HepG2 (cell line): ENCODE measurements around the gene DSTN. TPM values are rescaled to one million over a fixed set of nuclear protein-coding genes. Genes with fewer than 3 reads are reported as not detected.
A peak's percentile ranks its signal among the peaks of the same experiment; 100 is the strongest.

Experiments
- ARNTL ChIP-seq: sonication (generic); formaldehyde crosslinking; IDR thresholded peaks from 2 replicates; pipeline ENCODE4 v1.4.0; 2020; ENCODE audit warnings: mild to moderate bottlenecking, missing genetic modification reagents
- FIP1L1 ChIP-seq: fragments of 200-400 bp; formaldehyde crosslinking; IDR thresholded peaks from 2 replicates; pipeline ENCODE4 v1.6.1; 2018; ENCODE audit warnings: low read depth, mild to moderate bottlenecking, low read length, moderate library complexity, borderline replicate concordance; ENCODE audit not compliant: insufficient read depth
- FOXC1 ChIP-seq: sonication (generic); formaldehyde crosslinking; IDR thresholded peaks from 2 replicates; pipeline ENCODE4 v1.8.0; 2022; ENCODE audit warnings: mild to moderate bottlenecking, missing genetic modification reagents, borderline replicate concordance
- KAT2B ChIP-seq: fragments of 150-350 bp; IDR thresholded peaks from 2 replicates; pipeline ENCODE4 v1.6.1; 2014; ENCODE audit warnings: low read depth, low read length, borderline replicate concordance
- MIER2 ChIP-seq: IDR thresholded peaks from 2 replicates; pipeline ENCODE4 v1.6.1; 2016; ENCODE audit warnings: missing biosample characterization, missing genetic modification reagents
- MYPOP ChIP-seq: sonication (generic); formaldehyde crosslinking; IDR thresholded peaks from 2 replicates; pipeline ENCODE4 v1.8.1; 2023; ENCODE audit warnings: mild to moderate bottlenecking, moderate library complexity, missing genetic modification reagents
- NRL ChIP-seq: sonication (generic); formaldehyde crosslinking; IDR thresholded peaks from 2 replicates; pipeline ENCODE4 v1.5.0; 2020; ENCODE audit warnings: missing genetic modification reagents, mild to moderate bottlenecking, moderate library complexity, borderline replicate concordance
- PHF21A ChIP-seq: sonication (generic); formaldehyde crosslinking; IDR thresholded peaks from 2 replicates; pipeline ENCODE4 v1.5.0; 2020; ENCODE audit warnings: mild to moderate bottlenecking, missing genetic modification reagents
- PRDM15 ChIP-seq: sonication (generic); formaldehyde crosslinking; IDR thresholded peaks from 2 replicates; pipeline ENCODE4 v1.4.0; 2020; ENCODE audit warnings: missing genetic modification reagents
- PRPF4 ChIP-seq: fragments of 200-400 bp; formaldehyde crosslinking; IDR thresholded peaks from 2 replicates; pipeline ENCODE4 v1.6.1; 2016; ENCODE audit warnings: low read length, low read depth; ENCODE audit not compliant: poor library complexity, severe bottlenecking
- TGIF2 ChIP-seq: IDR thresholded peaks from 2 replicates; pipeline ENCODE4 v1.6.1; 2016; ENCODE audit warnings: control low read depth, missing compliant biosample characterization
- ZEB1 ChIP-seq: IDR thresholded peaks from 2 replicates; pipeline ENCODE4 v1.6.1; 2012; ENCODE audit warnings: mild to moderate bottlenecking, low read depth, inconsistent platforms; ENCODE audit not compliant: insufficient replicate concordance
- ZKSCAN8 ChIP-seq: IDR thresholded peaks from 2 replicates; pipeline ENCODE4 v1.6.1; 2016; ENCODE audit warnings: borderline replicate concordance, missing genetic modification reagents, missing compliant biosample characterization
- ZNF10 ChIP-seq: sonication (generic); formaldehyde crosslinking; IDR thresholded peaks from 2 replicates; pipeline ENCODE4 v1.4.0; 2020; ENCODE audit warnings: mild to moderate bottlenecking, low read depth, missing genetic modification reagents, borderline replicate concordance
- ZNF18 ChIP-seq: sonication (generic); formaldehyde crosslinking; IDR thresholded peaks from 2 replicates; pipeline ENCODE4 v1.8.0; 2022; ENCODE audit warnings: mild to moderate bottlenecking, missing genetic modification reagents; ENCODE audit not compliant: insufficient replicate concordance
- ZNF234 ChIP-seq: sonication (generic); formaldehyde crosslinking; conservative IDR thresholded peaks from 2 replicates; pipeline ENCODE4 v1.5.1; 2020; ENCODE audit warnings: mild to moderate bottlenecking, missing genetic modification reagents
- ZNF350 ChIP-seq: sonication (generic); formaldehyde crosslinking; IDR thresholded peaks from 2 replicates; pipeline ENCODE4 v1.4.0; 2020; ENCODE audit warnings: mild to moderate bottlenecking, low read depth, missing genetic modification reagents, borderline replicate concordance
- ZNF546 ChIP-seq: sonication (generic); formaldehyde crosslinking; conservative IDR thresholded peaks from 2 replicates; pipeline ENCODE4 v1.8.1; 2023; ENCODE audit warnings: mild to moderate bottlenecking, missing genetic modification reagents
- ZNF558 ChIP-seq: sonication (generic); formaldehyde crosslinking; IDR thresholded peaks from 2 replicates; pipeline ENCODE4 v1.9.0; 2022; ENCODE audit warnings: mild to moderate bottlenecking, missing genetic modification reagents, borderline replicate concordance
- ZNF775 ChIP-seq: sonication (generic); formaldehyde crosslinking; IDR thresholded peaks from 2 replicates; pipeline ENCODE4 v1.4.0; 2020; ENCODE audit warnings: missing genetic modification reagents, mild to moderate bottlenecking, moderate library complexity, borderline replicate concordance
- ZSCAN31 ChIP-seq: sonication (generic); formaldehyde crosslinking; IDR thresholded peaks from 2 replicates; pipeline ENCODE4 v1.5.0; 2020; ENCODE audit warnings: low read depth, mild to moderate bottlenecking, missing genetic modification reagents
- polyA plus RNA-seq, 8 experiments: library from polyadenylated mRNA; depleted of rRNA in 3 of 8; stranded (reverse) in 7 of 8; unstranded in 1 of 8; fragments of >200 nt; fragmentation: Illumina TruSeq in 4 of 8; extraction: Trizol in 4 of 8; gene quantifications; 2 replicates each; pipeline versions ENCODE4 v1.2.1 to v1.2.3, GENCODE V29; 2011 to 2016; ENCODE audit warnings: low read depth in 4 of 8, missing spikeins in 1 of 8, mixed read lengths in 1 of 8; ENCODE audit not compliant: insufficient read depth in 1 of 8
- total RNA-seq, 5 experiments: library from RNA; depleted of rRNA; stranded (reverse); fragments of >200 nt; fragmentation: Illumina TruSeq; extraction: Trizol; gene quantifications; 2 replicates each; pipeline ENCODE4 v1.2.3, GENCODE V29; 2016; ENCODE audit warnings: low read depth in 1 of 5

The DSTN gene
- total and polyA plus RNA-seq, 2 of the 13 experiments (the other 11 are each of a cell fraction or from before 2014, with no cell fraction given), result 27.6 to 106 TPM

- TF ChIP-seq ZNF10 (CRISPR knock-in tag), result no peak
- no peak for TF ChIP-seq ZNF775 (CRISPR knock-in tag)
- no peak for TF ChIP-seq PRPF4
- no peak for TF ChIP-seq ZNF546 (CRISPR knock-in tag)
- TF ChIP-seq ZNF558, result no peak
- TF ChIP-seq MIER2, result 0 out of 2 replicates have a peak, but pooled peaks have one; percentile 18
- TF ChIP-seq ZNF18 (CRISPR knock-in tag), result no peak
- no peak for TF ChIP-seq ZNF234 (CRISPR knock-in tag)
- TF ChIP-seq ARNTL (CRISPR knock-in tag), result no peak
- TF ChIP-seq MYPOP (CRISPR knock-in tag), result peak; percentile 82
- TF ChIP-seq PHF21A (CRISPR knock-in tag), result peak; percentile 72
- TF ChIP-seq FOXC1 (CRISPR knock-in tag), result no peak
- no peak for TF ChIP-seq ZEB1
- no peak for TF ChIP-seq ZKSCAN8 (CRISPR knock-in tag)
- 0 out of 2 replicates have a peak, but pooled peaks have one; percentile 44 for TF ChIP-seq ZSCAN31 (CRISPR knock-in tag)
- 0 out of 2 replicates have a peak, but pooled peaks have one; percentile 44 for TF ChIP-seq TGIF2
- TF ChIP-seq KAT2B, result no peak
- TF ChIP-seq FIP1L1, result no peak
- no peak for TF ChIP-seq PRDM15 (CRISPR knock-in tag)
- TF ChIP-seq NRL (CRISPR knock-in tag), result 0 out of 2 replicates have a peak, but pooled peaks have one; percentile 39
- peak; percentile 78 for TF ChIP-seq ZNF350
Observed at GRCh38 chr20:17605131-17605660, 35.3 kb downstream of the DSTN start (continued).
